GM18870 (cell line): ENCODE measurements around the gene PTAFR.

Experiments used
- ATAC-seq: cut with Tn5 transposase; IDR thresholded peaks from one replicate; pipeline ENCODE4 v1.9.1; 2021; ENCODE audit warnings: moderate library complexity; ENCODE audit not compliant: unreplicated experiment

PTAFR gene

DNA sequence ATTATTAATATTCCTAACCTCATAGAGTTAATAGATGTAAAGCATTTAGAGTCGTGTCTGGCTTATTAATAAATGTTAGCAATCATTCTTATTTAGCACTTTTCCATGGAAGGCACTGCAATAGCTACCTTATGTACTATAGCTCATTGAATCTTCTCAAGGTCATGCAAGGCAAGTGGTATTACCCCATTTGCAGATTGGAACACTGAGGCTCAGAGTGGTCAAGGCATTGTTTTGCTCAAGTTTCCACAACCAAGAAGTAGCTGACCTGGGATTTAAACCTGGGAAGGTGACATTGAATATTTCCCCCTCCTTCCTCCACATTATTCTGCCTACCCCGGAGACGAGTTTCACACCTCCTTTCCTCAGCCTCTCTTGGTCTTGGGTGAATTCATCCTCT, 50.3 kb downstream of the PTAFR start:
- ATAC-seq = no peak

DNA sequence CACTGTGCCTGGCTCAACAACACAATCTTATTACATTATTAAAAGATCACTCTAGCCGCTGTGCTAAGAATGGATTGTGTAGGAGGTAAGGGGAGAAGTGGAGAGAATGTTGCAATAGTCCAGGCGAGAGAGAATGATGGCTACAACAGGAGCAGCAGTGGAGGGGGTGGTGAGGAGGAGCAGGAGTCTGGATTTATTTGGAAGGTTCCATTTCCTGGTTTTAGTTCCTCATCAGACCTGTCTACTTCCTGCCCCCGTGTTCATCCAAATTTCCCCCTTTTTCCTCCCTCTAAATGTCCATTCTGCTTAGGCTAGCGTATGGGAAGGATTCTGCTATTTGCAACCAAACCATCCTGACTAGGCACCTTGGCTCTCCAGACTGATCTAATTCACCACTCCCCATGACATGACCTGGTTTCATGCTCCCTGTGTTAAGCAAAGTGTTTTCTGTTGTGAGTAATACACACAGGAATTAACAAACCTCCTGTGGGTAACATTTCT, 53.0 kb downstream of the PTAFR start:
- no peak for ATAC-seq

- no peak for ATAC-seq
Observed at GRCh38 chr1:28122183-28122582, 54.3 kb downstream of the PTAFR start.

DNA sequence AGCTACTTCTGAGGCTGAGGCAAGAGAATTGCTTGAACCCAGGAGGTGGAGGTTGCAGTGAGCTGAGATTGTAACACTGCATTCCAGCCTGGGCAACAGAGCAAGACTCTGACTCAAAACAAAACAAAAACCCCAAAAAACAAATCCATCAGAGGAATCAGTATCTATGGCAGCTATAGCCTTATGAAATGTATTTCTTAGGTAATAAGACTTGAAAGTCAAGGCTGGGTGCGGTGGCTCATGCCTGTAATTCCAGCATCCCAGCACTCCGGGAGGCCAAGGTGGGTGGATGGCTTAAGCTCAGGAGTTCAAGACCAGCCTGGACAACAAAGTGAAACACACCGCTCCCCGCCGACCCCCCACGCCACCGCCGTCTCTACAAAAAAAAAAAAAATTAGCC, 56.9 kb downstream of the PTAFR start:
- ATAC-seq = no peak

GRCh38 chr1:28118640-28119307, 57.7 kb downstream of the PTAFR start:
- no peak for ATAC-seq

DNA sequence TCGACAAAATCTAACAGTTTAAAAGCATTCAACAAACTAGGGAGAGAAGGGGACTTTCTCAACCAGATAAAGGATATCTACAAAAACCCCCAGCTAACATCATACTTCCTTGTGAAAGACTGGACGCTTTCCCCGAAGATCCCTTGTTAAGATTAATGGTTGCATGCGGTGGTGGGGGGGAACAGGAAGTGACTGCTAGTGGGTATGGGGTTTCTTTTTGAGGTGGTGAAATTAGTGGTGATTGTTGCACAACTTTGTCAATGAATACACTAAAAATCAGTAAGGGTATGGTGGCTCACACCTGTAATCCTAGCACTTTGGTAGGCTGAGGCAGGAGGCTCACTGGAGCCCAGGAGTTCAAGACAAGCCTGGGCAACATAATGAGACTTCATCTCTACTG, 61.2 kb downstream of the PTAFR start:
- ATAC-seq = no peak

DNA sequence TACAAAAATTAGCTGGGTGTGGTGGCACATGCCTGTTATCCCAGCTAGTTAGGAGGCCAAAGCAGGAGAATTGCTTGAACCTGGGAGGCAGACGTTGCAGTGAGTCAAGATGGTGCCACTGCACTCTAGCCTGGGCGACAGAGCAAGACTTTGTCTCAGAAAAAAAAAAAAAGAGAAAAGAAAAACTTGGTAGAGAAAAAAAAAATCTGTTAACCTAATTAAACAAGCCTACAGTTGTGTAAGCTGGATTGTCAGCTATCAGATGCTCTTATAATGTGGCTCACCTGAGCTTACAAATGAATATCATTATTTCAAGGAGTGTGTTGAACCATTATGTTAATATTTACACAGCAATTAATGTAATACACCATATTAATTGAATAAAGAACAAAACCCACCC, 61.6 kb downstream of the PTAFR start:
- no peak for ATAC-seq

- no peak for ATAC-seq
Observed at GRCh38 chr1:28113242-28113572, 63.3 kb downstream of the PTAFR start.

DNA sequence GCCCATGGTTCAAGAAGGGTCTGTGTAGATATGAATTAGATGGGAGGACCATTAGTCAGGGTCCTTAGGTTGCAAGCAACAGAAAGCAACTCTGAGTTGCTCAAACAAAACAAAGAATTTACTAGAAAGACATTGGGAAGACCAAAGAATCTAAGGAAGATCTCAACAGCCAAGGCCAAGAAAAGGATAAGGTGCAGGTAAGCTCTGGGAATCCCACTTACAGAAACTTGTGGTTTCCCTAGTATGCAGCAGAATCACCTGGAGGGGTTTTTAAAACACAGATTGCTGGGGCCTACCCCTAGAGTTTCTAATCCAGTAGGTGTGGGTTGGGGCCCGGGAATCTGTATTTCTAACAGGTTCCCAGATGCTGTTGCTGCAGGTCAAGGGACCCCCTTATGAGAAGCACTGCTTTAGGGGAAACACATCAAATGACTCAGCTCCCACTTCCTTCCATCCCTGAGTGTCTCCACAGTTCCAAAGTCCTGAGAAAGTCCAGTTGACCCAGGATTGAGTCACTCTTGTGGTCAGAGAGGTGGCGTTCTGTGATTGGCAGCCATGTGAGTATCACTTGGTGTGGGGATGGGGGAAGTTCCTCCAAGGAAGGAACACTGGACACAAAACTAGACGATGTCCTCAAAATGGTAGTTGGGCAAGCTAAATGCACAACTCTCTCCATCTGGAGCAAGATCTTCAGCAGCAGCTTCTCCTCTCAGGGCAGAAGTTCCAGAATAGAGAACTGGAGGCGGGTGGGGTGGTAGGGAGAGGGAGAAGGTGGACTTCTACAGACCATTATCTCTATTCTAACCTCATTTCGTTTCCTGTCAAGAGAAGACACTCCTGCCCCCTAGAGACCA, 63.9 kb downstream of the PTAFR start:
- ATAC-seq = no peak

DNA sequence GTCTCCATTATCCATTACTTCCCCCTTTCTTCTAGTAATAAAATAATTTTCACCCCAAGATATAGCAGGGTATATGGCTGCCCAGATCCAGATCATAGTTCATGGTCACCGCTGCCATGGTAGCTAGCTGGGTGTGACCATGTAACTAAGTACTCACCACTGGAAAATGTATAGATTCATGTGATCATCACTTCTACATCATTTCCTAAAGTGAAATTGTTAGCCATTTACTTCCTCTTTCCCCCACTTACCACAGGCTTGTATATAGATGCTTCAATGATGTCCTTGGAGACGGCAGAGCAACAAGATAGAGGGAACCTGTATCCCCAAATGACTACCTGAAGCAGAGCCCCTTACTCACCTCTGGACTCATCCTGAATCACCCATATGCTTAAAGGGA, 65.3 kb downstream of the PTAFR start:
- ATAC-seq = no peak

GRCh38 chr1:28110555-28110954, 65.9 kb downstream of the PTAFR start:
- no peak for ATAC-seq

GRCh38 chr1:28109639-28110038, 66.9 kb downstream of the PTAFR start:
- no peak for ATAC-seq

GRCh38 chr1:28108001-28108400, 68.5 kb downstream of the PTAFR start:
- no peak for ATAC-seq

GRCh38 chr1:28104866-28105467, 71.5 kb downstream of the PTAFR start:
- ATAC-seq = no peak

DNA sequence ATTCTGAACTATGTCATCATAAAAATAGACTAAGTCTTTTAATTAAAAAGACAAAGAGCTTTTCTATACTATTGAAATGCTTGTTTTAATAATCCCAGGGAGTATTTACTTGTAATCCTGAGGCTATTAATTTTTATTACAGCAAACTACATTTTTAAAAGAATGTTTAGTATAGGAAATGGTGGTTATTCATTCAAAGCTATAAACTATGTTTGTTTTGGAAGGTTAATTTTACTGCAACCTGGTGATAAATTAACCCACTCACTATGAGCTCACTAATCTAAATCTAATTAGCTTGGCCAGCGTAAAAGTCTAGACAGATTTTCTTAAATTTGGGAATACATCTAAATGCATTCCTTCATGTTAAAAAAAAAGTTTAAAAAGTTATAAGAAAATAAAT, 74.3 kb downstream of the PTAFR start:
- ATAC-seq = no peak

DNA sequence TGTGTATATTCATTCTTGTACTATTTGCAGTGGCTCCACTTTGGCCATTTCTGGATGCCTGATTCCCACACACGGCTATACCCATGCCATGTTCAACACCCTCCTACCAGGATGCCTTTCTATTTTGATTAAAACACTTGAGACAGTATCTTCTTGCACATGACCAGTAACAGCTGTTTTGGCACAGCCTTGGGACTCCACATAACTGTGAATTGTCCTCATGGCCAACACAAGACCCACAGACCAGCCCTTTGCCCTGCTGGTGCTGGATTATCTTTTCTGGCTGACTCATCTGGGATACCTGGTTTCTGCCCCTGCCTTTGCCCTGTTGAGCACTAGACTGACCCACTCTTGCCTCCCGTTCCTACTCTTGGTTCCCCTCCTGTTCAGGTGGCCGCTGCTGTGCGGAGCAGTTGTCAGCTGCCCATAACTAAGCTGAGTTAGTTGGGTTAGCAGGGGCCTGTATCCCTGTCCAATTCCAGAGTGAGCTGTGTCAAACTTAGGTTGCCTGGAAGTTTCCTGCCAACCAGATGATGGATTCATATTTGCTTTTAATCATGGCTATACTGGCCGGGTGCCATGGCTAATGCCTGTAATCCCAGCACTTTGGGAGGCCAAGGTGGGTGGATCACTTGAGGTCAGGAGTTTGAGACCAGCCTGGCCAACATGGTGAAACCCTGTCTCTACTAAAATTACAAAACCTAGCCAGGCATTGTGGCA, 77.3 kb downstream of the PTAFR start:
- no peak for ATAC-seq
